ENCODE data around the gene BORCS6.

Gene BORCS6

GRCh38 chr17:8142158-8142886, 47.7 kb downstream of the BORCS6 start:
- no peak for DNase-seq (ENCODE audit: low read depth)

- DNase-seq (ENCODE audit: low read depth): no peak
These were observed 48.2 kb downstream of the BORCS6 start for GRCh38 chr17:8141741-8142140.

- no peak for DNase-seq (ENCODE audit: low read depth)
These were observed 48.9 kb downstream of the BORCS6 start for GRCh38 chr17:8141045-8141444.

GRCh38 chr17:8140065-8141029, 49.6 kb downstream of the BORCS6 start:
- DNase-seq (ENCODE audit: low read depth): no peak

- DNase-seq (ENCODE audit: low read depth): peak; percentile 91
These were observed 51.2 kb downstream of the BORCS6 start for GRCh38 chr17:8138672-8139371.

GRCh38 chr17:8138374-8138671, 51.7 kb downstream of the BORCS6 start:
- DNase-seq (ENCODE audit: low read depth): no peak

Data from activated T-helper 1 cell treated with Interleukin-2 at 50 U/mL for 16 hours (primary cell).